ENCODE data around the gene GFOD2. TPM values are rescaled to one million over a fixed set of nuclear protein-coding genes. Genes with fewer than 3 reads are reported as not detected.

GFOD2 gene
- total RNA-seq, 4 donors from 2014 or later: 21.9 to 32.2 (median 24.3) TPM

- peaks cover 0 to 11% (median 9%) of the 10 kb centered on the region in 4 donors for H3K4me1 ChIP-seq
- H3K4me3 ChIP-seq: no peak overlapping the region
- 80 to 96% methylated on average over 1 to 5 of the region's 5 CpGs for WGBS, 2 donors (ENCODE audit: low coverage in 1 of 2)
- DNase-seq: no peak
- TF ChIP-seq EP300 (IDR thresholded peaks at IDR 0.05; ENCODE audit: low read depth) (no peak), CTCF (IDR thresholded peaks at IDR 0.05) (no peak), POLR2AphosphoS5 (IDR thresholded peaks at IDR 0.05) (no peak), POLR2A (IDR thresholded peaks at IDR 0.05) (no peak)
- H3K9me3 ChIP-seq: no peaks in the 10 kb centered on the region
- H3K36me3 ChIP-seq: peaks cover 0 to 9% (median 0%) of the 10 kb centered on the region in 4 donors
- in situ Hi-C loops (cut with MboI; ENCODE audit: low pct_ligation_motif_present in 1 of 4, low pct_unique_long_range_greater_than_20kb in 1 of 4, low sequenced_read_pairs in 3 of 4): no loop called here
- no peak overlapping the region for H3K27ac ChIP-seq
- intact Hi-C loops (cut with DNase I; ENCODE audit: low total_unique reads): no loop called here
- no peaks in the 10 kb centered on the region for H3K27me3 ChIP-seq
These were observed 4.2 kb upstream of the GFOD2 start for GRCh38 chr16:67723151-67723910.

GRCh38 chr16:67720236-67720635 lies 1.1 kb upstream of the GFOD2 start:
- intact Hi-C loops (cut with DNase I; ENCODE audit: low total_unique reads): no loop called here
- 15% methylated on average over 1 of the region's 1 CpG; no CpG with 5 or more reads in 1 of the 2 donors for WGBS, 2 donors (ENCODE audit: low coverage in 1 of 2)
- DNase-seq: no peak
- Histone ChIP-seq H3K36me3 (no peaks in the 10 kb centered on the region), H3K4me1 (peaks cover 5 to 42% (median 28%) of the 10 kb centered on the region in 4 donors), H3K27me3 (no peaks in the 10 kb centered on the region), H3K4me3 (no peak overlapping the region), H3K27ac (peak overlapping the region; percentile 84 to 88 (median 87)), H3K9me3 (no peaks in the 10 kb centered on the region)
- in situ Hi-C loops (cut with MboI; ENCODE audit: low pct_ligation_motif_present in 1 of 4, low pct_unique_long_range_greater_than_20kb in 1 of 4, low sequenced_read_pairs in 3 of 4): no loop called here
- TF ChIP-seq POLR2A (IDR thresholded peaks at IDR 0.05) (no peak), EP300 (IDR thresholded peaks at IDR 0.05; ENCODE audit: low read depth) (no peak), CTCF (IDR thresholded peaks at IDR 0.05) (no peak), POLR2AphosphoS5 (IDR thresholded peaks at IDR 0.05) (no peak)

- 3% methylated on average over 5 of the region's 5 CpGs; no CpG with 5 or more reads in 1 of the 2 donors for WGBS, 2 donors (ENCODE audit: low coverage in 1 of 2)
These were observed 645 bp upstream of the GFOD2 start for GRCh38 chr16:67719778-67720144.

More at GRCh38 chr16:67719778-67720144, 645 bp upstream of the GFOD2 start:
- intact Hi-C loops (cut with DNase I; ENCODE audit: low total_unique reads) (no loop called here), in situ Hi-C loops (cut with MboI; ENCODE audit: low pct_ligation_motif_present in 1 of 4, low pct_unique_long_range_greater_than_20kb in 1 of 4, low sequenced_read_pairs in 3 of 4) (no loop called here)
- Histone ChIP-seq H3K4me3 (peak overlapping the region; percentile 39 to 91 (median 78)), H3K36me3 (no peaks in the 10 kb centered on the region), H3K27me3 (no peaks in the 10 kb centered on the region), H3K27ac (peak overlapping the region; percentile 84 to 88 (median 87)), H3K4me1 (peaks cover 5 to 47% (median 28%) of the 10 kb centered on the region in 4 donors), H3K9me3 (no peaks in the 10 kb centered on the region)
- TF ChIP-seq POLR2AphosphoS5 (IDR thresholded peaks at IDR 0.05) (no peak), EP300 (IDR thresholded peaks at IDR 0.05; ENCODE audit: low read depth) (no peak), POLR2A (IDR thresholded peaks at IDR 0.05) (no peak), CTCF (IDR thresholded peaks at IDR 0.05) (no peak)
- DNase-seq: peak; percentile 17

All from transverse colon (tissue), 4 donors.